A673 (cell line): ENCODE data around the gene SLC25A5. TPM values are rescaled to one million over a fixed set of nuclear protein-coding genes. Genes with fewer than 3 reads are reported as not detected.

ENCODE experiments used
- BruUV-seq: library from RNA; stranded (reverse); fragments of 400-500 nt; replicated peaks from 2 replicates; lab custom pipeline; 2021; lab: Mats Ljungman, UMichigan
- CTCF ChIA-PET: fragments of 300-600 bp; sonication (Branson Sonifier 250); formaldehyde crosslinking; loops from one replicate; lab custom pipeline; 2022; ENCODE audit warnings: antibody characterized with exemption; lab: Charles Lee
- POLR2A ChIA-PET: fragments of 300-600 bp; sonication (Branson Sonifier 250); formaldehyde crosslinking; loops from one replicate; lab custom pipeline; 2022; ENCODE audit warnings: antibody characterized with exemption; ENCODE audit not compliant: low non-redundant PET; lab: Charles Lee
- DNase-seq: peaks from one replicate; pipeline ENCODE4 v3.0.0-alpha.2; 2015; ENCODE audit warnings: low spot score
- H3K27ac ChIP-seq: fragments of 200-600 bp; sonication (generic); 2 replicates; pipeline ENCODE4 v1.5.1; 2016; ENCODE audit warnings: mixed run types, low read depth, mild to moderate bottlenecking, mixed read lengths, antibody characterized with exemption, low read length; ENCODE audit not compliant: poor library complexity, severe bottlenecking
- H3K27me3 ChIP-seq: fragments of 200-600 bp; sonication (generic); replicated peaks from 2 replicates; pipeline ENCODE4 v1.6.1; 2017; ENCODE audit warnings: mixed run types, low read depth, mild to moderate bottlenecking, mixed read lengths, antibody characterized with exemption, low read length; ENCODE audit not compliant: insufficient read depth, poor library complexity
- H3K36me3 ChIP-seq: fragments of 200-600 bp; sonication (generic); 2 replicates; pipeline ENCODE4 v1.6.1; 2016; ENCODE audit warnings: mixed run types, mild to moderate bottlenecking, mixed read lengths, antibody characterized with exemption, low read length; ENCODE audit not compliant: insufficient read depth, poor library complexity, severe bottlenecking
- H3K4me1 ChIP-seq: fragments of 200-600 bp; sonication (generic); 2 replicates; pipeline ENCODE4 v1.6.1; 2017; ENCODE audit warnings: mixed run types, mild to moderate bottlenecking, mixed read lengths, antibody characterized with exemption, low read length; ENCODE audit not compliant: insufficient read depth, poor library complexity, severe bottlenecking
- H3K4me3 ChIP-seq: fragments of 200-600 bp; sonication (generic); 2 replicates; pipeline ENCODE4 v1.5.1; 2016; ENCODE audit warnings: low read depth, mixed run types, mild to moderate bottlenecking, mixed read lengths, low read length; ENCODE audit not compliant: poor library complexity, severe bottlenecking
- H3K9me3 ChIP-seq: fragments of 200-600 bp; sonication (generic); 2 replicates; pipeline ENCODE4 v1.6.1; 2016; ENCODE audit warnings: mixed run types, low read depth, mild to moderate bottlenecking, mixed read lengths, antibody characterized with exemption, low read length; ENCODE audit not compliant: poor library complexity, severe bottlenecking
- CTCF ChIP-seq: fragments of 300-800, 200-600 bp; sonication (generic); conservative IDR thresholded peaks from 2 replicates; pipeline ENCODE4 v1.5.1; 2017; ENCODE audit warnings: low read depth, mild to moderate bottlenecking, antibody characterized with exemption, low read length, moderate library complexity, mixed read lengths
- EZH2 ChIP-seq: fragments of 200-600 bp; sonication (generic); IDR thresholded peaks from 2 replicates; pipeline ENCODE4 v1.6.1; 2017; ENCODE audit warnings: borderline replicate concordance, low read depth, mild to moderate bottlenecking, mixed read lengths, antibody characterized with exemption, low read length; ENCODE audit not compliant: poor library complexity, severe bottlenecking
- intact Hi-C: fragments of 100-400 bp; cut with micrococcal nuclease; formaldehyde crosslinking; loops from one replicate; pipeline ENCODE4 v1.10.0; 2022; ENCODE audit not compliant: unreplicated experiment
- total RNA-seq: library from RNA; stranded (reverse); gene quantifications from 2 replicates; pipeline ENCODE4 v1.2.3, GENCODE V29; 2021

SLC25A5 gene
- total RNA-seq, 1 experiment from 2014 or later: 368 TPM

DNA sequence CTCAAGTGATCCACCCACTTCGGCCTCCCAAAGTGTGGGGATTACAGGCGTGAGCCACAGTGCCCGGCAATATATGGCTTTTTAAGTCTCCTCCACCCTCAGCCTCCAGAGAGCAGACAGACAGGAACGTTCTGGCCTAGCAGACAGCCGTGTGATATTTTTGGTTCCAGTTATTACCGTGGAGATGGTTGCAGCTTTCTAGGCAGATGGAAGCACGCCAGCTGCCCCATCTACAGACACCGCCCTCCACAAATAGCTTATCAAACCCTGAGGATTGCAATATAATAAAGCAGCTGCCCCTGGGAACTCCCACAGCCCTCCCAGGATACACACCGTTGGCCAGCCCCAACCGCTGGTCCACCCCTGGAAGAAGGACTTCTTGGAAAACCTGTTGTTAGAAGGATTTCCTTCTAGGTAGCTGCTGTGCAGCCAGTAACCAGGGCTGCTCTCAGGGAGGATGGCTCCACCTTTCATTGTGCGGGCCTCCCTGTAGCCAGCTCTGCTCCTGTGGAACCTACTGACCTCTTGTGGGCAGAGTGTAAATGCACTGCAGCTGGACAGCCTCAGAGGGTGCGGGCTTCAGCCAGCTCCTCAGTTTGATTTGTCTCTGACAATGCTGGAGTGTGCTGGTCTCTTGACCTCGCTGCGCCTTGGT lies 44.0 kb downstream of the SLC25A5 start:
- peak; percentile 17 for DNase-seq
- Histone ChIP-seq H3K4me1 (no peaks in the 10 kb centered on the region), H3K27ac (no peak overlapping the region), H3K27me3 (no peaks in the 10 kb centered on the region), H3K36me3 (no peaks in the 10 kb centered on the region), H3K9me3 (no peaks in the 10 kb centered on the region), H3K4me3 (no peak overlapping the region)
- TF ChIP-seq EZH2 (no peak), CTCF (peak; percentile 32; the same call in 1 of the 2 replicates)
- intact Hi-C loops: no loop called here
- CTCF ChIA-PET: no interaction called here
- no TSS peak for BruUV-seq
- POLR2A ChIA-PET: no interaction called here

DNA sequence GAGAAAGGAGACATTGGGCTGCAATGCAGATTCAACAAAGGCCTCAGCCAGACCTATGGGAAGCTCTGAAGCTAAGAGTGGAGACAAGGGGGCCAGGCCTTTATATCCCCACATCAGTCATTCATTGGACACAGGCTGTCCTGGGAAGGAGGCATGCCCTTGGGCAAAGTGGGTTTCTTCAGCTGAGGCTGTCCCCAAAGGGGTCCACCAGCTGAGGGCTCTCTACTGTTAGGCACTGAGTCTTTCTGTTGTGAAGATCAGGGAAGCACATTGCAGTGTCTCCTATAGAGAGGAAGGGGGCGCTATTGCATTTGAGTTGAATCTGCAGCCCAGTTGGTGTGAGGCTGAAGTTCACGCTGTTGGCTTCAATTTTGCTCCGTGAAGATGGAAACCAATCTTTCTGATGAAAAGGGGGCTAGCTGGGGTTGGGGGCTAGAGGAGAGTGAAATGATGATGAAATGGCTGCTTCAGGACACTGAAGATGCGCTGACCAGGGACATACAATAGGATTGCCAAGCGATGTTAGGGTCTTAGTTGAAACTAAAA lies 48.0 kb downstream of the SLC25A5 start:
- BruUV-seq: no TSS peak
- Histone ChIP-seq H3K4me3 (no peak overlapping the region), H3K27me3 (no peaks in the 10 kb centered on the region), H3K9me3 (no peaks in the 10 kb centered on the region), H3K36me3 (no peaks in the 10 kb centered on the region), H3K27ac (no peak overlapping the region), H3K4me1 (no peaks in the 10 kb centered on the region)
- DNase-seq: peak; percentile 76
- ChIA-PET CTCF (interaction anchor here (0.6 to 0.7 kb wide), 2 partner anchors 159 to 214 kb away, joined by 3 read pairs; no protein-coding TSS in a partner anchor), POLR2A (no interaction called here)
- intact Hi-C loops: loop anchor here (1.0 to 5.0 kb wide), 4 partner anchors 71 to 365 kb away; no protein-coding TSS in a partner anchor
- TF ChIP-seq CTCF (peak; percentile 87), EZH2 (no peak)

- Histone ChIP-seq H3K9me3 (no peaks in the 10 kb centered on the region), H3K4me1 (no peaks in the 10 kb centered on the region), H3K36me3 (no peaks in the 10 kb centered on the region), H3K27ac (no peak overlapping the region), H3K4me3 (no peak overlapping the region), H3K27me3 (no peaks in the 10 kb centered on the region)
- intact Hi-C loops: loop anchor here (5.0 kb wide), 1 partner anchor 69 kb away; no protein-coding TSS in a partner anchor
- no TSS peak for BruUV-seq
- DNase-seq: no peak
- TF ChIP-seq CTCF (no peak), EZH2 (no peak)
- ChIA-PET CTCF (no interaction called here), POLR2A (no interaction called here)
These were observed 50.1 kb downstream of the SLC25A5 start for GRCh38 chrX:119518371-119518770.

Other genes starting within 250 kb of the SLC25A5 start
- gene PGRMC1, start 232.2 kb upstream of the SLC25A5 start, total RNA-seq: 123 and 133 TPM in 2 replicates
- 0.34 and 0.50 TPM in 2 replicates for gene SLC25A43, start 69.1 kb upstream of the SLC25A5 start, total RNA-seq
- gene STEEP1, start 97.0 kb downstream of the SLC25A5 start, total RNA-seq: 38.4 and 39.2 TPM in 2 replicates
- 76.5 and 85.3 TPM in 2 replicates for gene UBE2A, start 106.1 kb downstream of the SLC25A5 start, total RNA-seq
- 18.8 and 22.1 TPM in 2 replicates for gene NKRF, start 138.0 kb downstream of the SLC25A5 start, total RNA-seq
- 61.5 and 69.1 TPM in 2 replicates for gene SEPTIN6, start 224.7 kb downstream of the SLC25A5 start, total RNA-seq